GM12872 (cell line): ENCODE results near the gene MSRB3.
A peak's percentile ranks its signal among the peaks of the same experiment; 100 is the strongest.

Source experiments
- TF ChIP-seq, protein P1 (sequence below): IDR thresholded peaks from 3 replicates; pipeline ENCODE4 v1.5.1; 2011; ENCODE audit warnings: low read depth, mild to moderate bottlenecking, low read length, moderate library complexity; ENCODE audit not compliant: insufficient read depth

MSRB3 gene

DNA sequence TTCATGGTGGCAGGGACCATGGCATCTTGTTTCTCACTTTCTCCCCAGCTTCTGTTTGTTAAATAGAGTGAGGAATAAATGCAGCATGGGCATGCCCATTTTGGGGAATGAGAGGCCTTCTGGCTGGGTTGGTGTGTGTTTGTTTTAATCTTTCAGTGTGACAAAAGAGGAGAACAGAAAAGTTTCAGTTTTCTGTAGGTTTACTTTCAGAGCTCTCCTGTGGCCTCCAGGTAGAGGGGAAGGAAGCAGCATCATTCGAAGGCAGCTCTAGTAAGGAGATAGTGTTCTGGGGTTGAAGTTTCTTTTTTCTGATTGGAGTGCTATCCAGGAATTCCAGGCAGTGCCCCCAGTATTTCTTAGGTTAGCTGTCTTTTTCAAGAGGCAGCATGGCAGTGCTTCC is 15.3 kb downstream of the MSRB3 start:
- TF ChIP-seq, protein P1, sequence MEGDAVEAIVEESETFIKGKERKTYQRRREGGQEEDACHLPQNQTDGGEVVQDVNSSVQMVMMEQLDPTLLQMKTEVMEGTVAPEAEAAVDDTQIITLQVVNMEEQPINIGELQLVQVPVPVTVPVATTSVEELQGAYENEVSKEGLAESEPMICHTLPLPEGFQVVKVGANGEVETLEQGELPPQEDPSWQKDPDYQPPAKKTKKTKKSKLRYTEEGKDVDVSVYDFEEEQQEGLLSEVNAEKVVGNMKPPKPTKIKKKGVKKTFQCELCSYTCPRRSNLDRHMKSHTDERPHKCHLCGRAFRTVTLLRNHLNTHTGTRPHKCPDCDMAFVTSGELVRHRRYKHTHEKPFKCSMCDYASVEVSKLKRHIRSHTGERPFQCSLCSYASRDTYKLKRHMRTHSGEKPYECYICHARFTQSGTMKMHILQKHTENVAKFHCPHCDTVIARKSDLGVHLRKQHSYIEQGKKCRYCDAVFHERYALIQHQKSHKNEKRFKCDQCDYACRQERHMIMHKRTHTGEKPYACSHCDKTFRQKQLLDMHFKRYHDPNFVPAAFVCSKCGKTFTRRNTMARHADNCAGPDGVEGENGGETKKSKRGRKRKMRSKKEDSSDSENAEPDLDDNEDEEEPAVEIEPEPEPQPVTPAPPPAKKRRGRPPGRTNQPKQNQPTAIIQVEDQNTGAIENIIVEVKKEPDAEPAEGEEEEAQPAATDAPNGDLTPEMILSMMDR = no peak

DNA sequence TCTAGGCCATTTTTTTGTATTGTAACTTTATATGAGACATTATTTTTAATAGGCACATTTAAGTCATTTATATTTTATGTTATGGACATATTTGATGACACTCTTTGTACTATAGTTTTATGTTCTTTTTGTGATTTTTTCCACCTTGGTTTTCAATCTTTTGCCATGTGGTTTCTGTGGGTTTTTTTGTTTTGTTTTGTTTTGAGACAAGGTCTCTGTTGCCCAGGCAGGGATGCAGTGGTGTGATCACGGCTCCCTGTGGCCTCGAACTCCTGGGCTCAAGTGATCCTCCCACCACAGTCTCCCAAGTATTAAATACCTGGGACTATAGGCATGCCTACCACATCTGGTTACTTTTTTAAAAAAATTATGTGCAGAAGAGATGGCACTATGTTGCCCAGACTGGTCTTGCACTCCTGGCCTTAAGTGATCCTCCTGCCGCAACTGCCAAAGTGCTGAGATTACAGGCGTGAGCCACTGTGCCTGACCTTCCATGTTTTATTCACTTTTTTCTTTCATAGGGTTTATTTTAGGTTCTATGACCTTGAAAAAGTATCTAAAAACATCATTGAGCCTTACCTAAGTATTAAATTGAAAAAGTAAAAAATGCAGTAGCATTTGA is 16.3 kb downstream of the MSRB3 start:
- TF ChIP-seq, protein P1 = no peak

DNA sequence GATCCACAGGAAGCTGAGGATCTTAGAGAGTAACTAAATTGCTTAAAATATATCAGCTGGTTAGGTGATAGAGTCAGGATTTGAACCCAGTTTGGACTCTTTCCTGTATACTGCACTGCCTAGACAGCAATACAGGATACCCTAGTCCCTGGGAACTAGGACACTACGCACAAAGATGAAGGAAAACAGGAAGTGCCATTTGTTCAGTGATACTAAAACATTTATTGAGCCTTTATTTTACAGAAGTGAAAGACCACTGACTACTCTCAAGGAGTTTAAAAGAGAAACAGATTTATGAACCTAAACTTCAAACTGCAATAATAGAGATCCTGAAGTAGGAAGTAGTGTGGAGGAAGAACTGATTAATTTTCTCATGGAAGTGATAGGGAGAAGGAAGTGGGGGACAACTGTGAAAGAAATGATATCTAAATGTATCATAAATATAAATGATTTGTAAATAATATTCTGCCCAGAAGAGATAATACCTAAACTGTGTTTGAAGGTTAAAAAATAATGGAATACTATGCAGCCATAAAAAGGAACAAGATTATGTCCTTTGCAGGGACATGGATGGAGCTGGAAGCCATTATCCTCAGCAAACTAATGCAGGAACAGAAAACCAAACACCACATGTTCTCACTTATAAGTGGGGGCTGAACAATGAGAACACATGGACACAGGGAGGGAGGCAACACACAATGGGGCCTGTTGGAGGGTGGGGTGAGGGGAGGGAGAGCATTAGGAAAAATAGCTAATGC is 18.2 kb downstream of the MSRB3 start:
- TF ChIP-seq, protein P1 = no peak

GRCh38 chr12:65300097-65300496 is 21.6 kb downstream of the MSRB3 start:
- TF ChIP-seq, protein P1 = no peak

GRCh38 chr12:65300679-65301349 is 22.3 kb downstream of the MSRB3 start:
- TF ChIP-seq, protein P1 = peak; percentile 39; the same call in 2 of the 3 replicates

GRCh38 chr12:65302891-65303290 is 24.4 kb downstream of the MSRB3 start:
- TF ChIP-seq, protein P1 = no peak

DNA sequence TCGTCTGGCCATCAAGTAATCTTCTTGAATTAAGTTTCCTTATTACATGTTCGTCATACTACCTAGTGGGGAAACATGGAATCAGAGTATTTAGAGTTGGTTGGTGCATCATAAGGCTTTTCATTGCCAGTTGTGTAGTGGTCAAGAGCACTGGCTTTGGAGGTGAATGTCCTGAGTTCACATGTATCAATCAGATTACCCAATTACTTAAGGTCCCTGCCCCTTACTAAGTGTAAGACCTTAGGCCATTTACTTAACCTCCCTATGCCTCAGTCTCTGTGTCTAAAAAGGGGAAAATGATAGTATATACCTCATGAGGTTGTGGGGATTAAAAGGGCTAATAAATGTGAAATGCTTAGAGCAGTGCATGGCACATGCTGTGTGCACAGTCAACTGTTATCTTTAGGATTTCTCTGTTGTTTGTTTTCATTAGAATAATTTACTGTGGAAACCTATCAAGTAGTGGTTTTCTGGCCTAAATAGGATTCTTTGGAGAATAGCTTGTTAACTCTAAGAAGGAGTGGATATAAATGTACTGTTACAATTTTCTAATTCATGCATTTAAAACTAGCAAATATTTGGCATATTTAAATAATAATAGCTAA is 27.0 kb downstream of the MSRB3 start:
- TF ChIP-seq, protein P1 = no peak
